H1 (cell line): ENCODE data around the gene ASB6. TPM values are rescaled to one million over a fixed set of nuclear protein-coding genes. Genes with fewer than 3 reads are reported as not detected.

ENCODE experiments used
- CTCF ChIA-PET: fragments of 300-600 bp; sonication (Branson Sonifier 250); formaldehyde crosslinking; loops from one replicate; lab custom pipeline; 2021; ENCODE audit not compliant: partially characterized antibody; lab: Charles Lee
- POLR2A ChIA-PET: fragments of 300-600 bp; sonication (Branson Sonifier 250); formaldehyde crosslinking; loops from one replicate; lab custom pipeline; 2021; ENCODE audit warnings: inconsistent platforms; ENCODE audit not compliant: partially characterized antibody; lab: Charles Lee
- DNase-seq, 2 experiments: peaks; one replicate each; pipeline versions ENCODE4 v3.0.0 to v3.0.0-alpha.2; 2010 to 2022; ENCODE audit warnings: low spot score in 2 of 2, low read depth in 1 of 2, mixed read lengths in 1 of 2
- FAIRE-seq: peaks from 2 replicates; lab custom pipeline; 2011; peaks lifted over from hg19 to GRCh38; lab: Jason Lieb, UNC
- H2AFZ ChIP-seq: 2 replicates; pipeline ENCODE4 v1.8.1; 2012; ENCODE audit warnings: low read length, inconsistent platforms
- H2AK5ac ChIP-seq: 2 replicates; pipeline ENCODE4 v1.6.1; 2013; ENCODE audit warnings: low read depth, low read length
- H2BK120ac ChIP-seq: replicated peaks from 2 replicates; pipeline ENCODE3; 2013; ENCODE audit warnings: low read depth, low read length, inconsistent platforms
- H2BK12ac ChIP-seq: 2 replicates; pipeline ENCODE4 v1.6.1; 2013; ENCODE audit warnings: low read depth, low read length
- H2BK15ac ChIP-seq: 2 replicates; pipeline ENCODE4 v1.6.1; 2013; ENCODE audit warnings: low read length
- H2BK20ac ChIP-seq: 2 replicates; pipeline ENCODE4 v1.6.1; 2013; ENCODE audit warnings: low read length
- H2BK5ac ChIP-seq: 2 replicates; pipeline ENCODE4 v1.6.1; 2013; ENCODE audit warnings: low read depth, low read length
- H3K14ac ChIP-seq: 2 replicates; pipeline ENCODE4 v1.6.1; 2013; ENCODE audit warnings: inconsistent platforms; ENCODE audit not compliant: insufficient read length
- H3K18ac ChIP-seq: 2 replicates; pipeline ENCODE4 v1.6.1; 2013; ENCODE audit warnings: low read length; ENCODE audit errors: extremely low read depth
- H3K23ac ChIP-seq: 2 replicates; pipeline ENCODE4 v1.6.1; 2013; ENCODE audit warnings: inconsistent platforms; ENCODE audit not compliant: insufficient read length
- H3K23me2 ChIP-seq: 2 replicates; pipeline ENCODE4 v1.6.1; 2013; ENCODE audit warnings: low read depth, low read length
- H3K27ac ChIP-seq: 2 replicates; pipeline ENCODE4 v1.6.1; 2011; ENCODE audit warnings: low read depth, low read length, inconsistent platforms
- H3K27me3 ChIP-seq, 4 experiments: replicated peaks in 1 of 4; 1 replicate in 1 of 4; 2 replicates in 3 of 4; pipeline versions ENCODE4 v1.6.1 to v1.8.1; 2011 to 2013; ENCODE audit warnings: low read length in 3 of 4, mild to moderate bottlenecking in 3 of 4, inconsistent platforms in 2 of 4, mixed read lengths in 2 of 4, moderate library complexity in 1 of 4; ENCODE audit not compliant: control insufficient read depth in 3 of 4, insufficient read depth in 3 of 4; ENCODE audit errors: extremely low read depth in 1 of 4
- H3K36me3 ChIP-seq, 4 experiments: 2 replicates each; pipeline versions ENCODE4 v1.6.1 to v1.8.1; 2011 to 2013; ENCODE audit warnings: mild to moderate bottlenecking in 4 of 4, low read length in 3 of 4, moderate library complexity in 2 of 4, control low read depth in 1 of 4, inconsistent platforms in 1 of 4; ENCODE audit not compliant: insufficient read depth in 4 of 4, control insufficient read depth in 2 of 4
- H3K4ac ChIP-seq: replicated peaks from 2 replicates; pipeline ENCODE3; 2013; ENCODE audit warnings: low read length, low read depth, mixed read lengths, inconsistent platforms; ENCODE audit not compliant: insufficient read length
- H3K4me1 ChIP-seq, 4 experiments: replicated peaks in 1 of 4; 1 replicate in 1 of 4; 2 replicates in 3 of 4; pipeline versions ENCODE4 v1.6.1 to v1.8.1; 2011 to 2013; ENCODE audit warnings: low read length in 3 of 4, inconsistent platforms in 2 of 4, mixed read lengths in 1 of 4; ENCODE audit not compliant: insufficient read depth in 4 of 4, control insufficient read depth in 3 of 4
- H3K4me2 ChIP-seq, 2 experiments: 2 replicates each; pipeline versions ENCODE4 v1.6.1 to v1.8.1; 2011 to 2013; ENCODE audit warnings: low read depth in 2 of 2, low read length in 2 of 2, control low read depth in 1 of 2, inconsistent platforms in 1 of 2, mild to moderate bottlenecking in 1 of 2; ENCODE audit not compliant: insufficient read depth in 1 of 2
- H3K4me3 ChIP-seq, 4 experiments: fragments of 200-600, 300-600 bp in 1 of 4; sonication (generic), shearing (Covaris generic), sonication (Bioruptor Twin) in 1 of 4; 2 replicates each; pipeline versions ENCODE4 v1.5.1 to v1.8.1; 2011 to 2016; ENCODE audit warnings: low read length in 4 of 4, low read depth in 3 of 4, control low read depth in 2 of 4, inconsistent platforms in 2 of 4, mild to moderate bottlenecking in 2 of 4, mixed read lengths in 1 of 4, moderate library complexity in 1 of 4; ENCODE audit not compliant: insufficient read depth in 2 of 4; ENCODE audit errors: extremely low read depth in 1 of 4
- H3K56ac ChIP-seq: replicated peaks from 2 replicates; pipeline ENCODE3; 2013; ENCODE audit warnings: low read depth, mild to moderate bottlenecking, mixed read lengths, low read length, inconsistent platforms; ENCODE audit not compliant: insufficient read length
- H3K79me1 ChIP-seq: 2 replicates; pipeline ENCODE4 v1.6.1; 2013; ENCODE audit warnings: low read depth, low read length, control low read depth
- H3K79me2 ChIP-seq, 2 experiments: 2 replicates each; pipeline versions ENCODE4 v1.6.1 to v1.8.1; 2012 to 2013; ENCODE audit warnings: low read length in 2 of 2, mild to moderate bottlenecking in 2 of 2, inconsistent platforms in 1 of 2; ENCODE audit not compliant: insufficient read depth in 2 of 2, control insufficient read depth in 1 of 2
- H3K9ac ChIP-seq, 4 experiments: replicated peaks in 1 of 4; 1 replicate in 1 of 4; 2 replicates in 3 of 4; pipeline versions ENCODE4 v1.6.1 to v1.8.1; 2011 to 2013; ENCODE audit warnings: low read depth in 3 of 4, low read length in 3 of 4, control low read depth in 2 of 4, mild to moderate bottlenecking in 2 of 4, moderate library complexity in 2 of 4, inconsistent platforms in 1 of 4; ENCODE audit errors: extremely low read depth in 1 of 4
- H3K9me3 ChIP-seq, 2 experiments: 2 replicates each; pipeline versions ENCODE4 v1.6.1 to v1.8.1; 2012 to 2013; ENCODE audit warnings: mild to moderate bottlenecking in 2 of 2, moderate library complexity in 2 of 2, control low read depth in 1 of 2, inconsistent platforms in 1 of 2, low read depth in 1 of 2, low read length in 1 of 2, mixed read lengths in 1 of 2; ENCODE audit not compliant: insufficient read depth in 2 of 2
- H4K20me1 ChIP-seq, 2 experiments: replicated peaks in 1 of 2; 2 replicates each; pipeline versions ENCODE3 to v1.8.1; 2011 to 2013; ENCODE audit warnings: inconsistent platforms in 2 of 2, low read length in 2 of 2, mild to moderate bottlenecking in 1 of 2; ENCODE audit not compliant: insufficient read depth in 2 of 2, control insufficient read depth in 1 of 2
- H4K5ac ChIP-seq: 2 replicates; pipeline ENCODE4 v1.6.1; 2013; ENCODE audit warnings: low read length, low read depth, mixed read lengths, inconsistent platforms; ENCODE audit not compliant: insufficient read length
- H4K8ac ChIP-seq: 2 replicates; pipeline ENCODE4 v1.8.0; 2013; ENCODE audit warnings: mild to moderate bottlenecking, moderate library complexity, low read length, inconsistent platforms; ENCODE audit not compliant: insufficient read depth; ENCODE audit errors: extremely low read depth
- H4K91ac ChIP-seq: replicated peaks from 2 replicates; pipeline ENCODE3; 2013; ENCODE audit warnings: low read length, mixed read lengths, inconsistent platforms; ENCODE audit not compliant: insufficient read length
- BACH1 ChIP-seq: IDR thresholded peaks from 2 replicates; pipeline ENCODE4 v1.6.1; 2012; ENCODE audit warnings: low read length, improper control_type of control experiment
- BRCA1 ChIP-seq: IDR thresholded peaks from 2 replicates; pipeline ENCODE4 v1.6.1; 2012; ENCODE audit warnings: low read depth, low read length, improper control_type of control experiment
- CEBPB ChIP-seq: IDR thresholded peaks from 2 replicates; pipeline ENCODE4 v1.6.1; 2012; ENCODE audit warnings: low read depth, low read length
- CHD2 ChIP-seq: IDR thresholded peaks from 2 replicates; pipeline ENCODE4 v1.6.1; 2012; ENCODE audit warnings: low read length, improper control_type of control experiment
- E2F6 ChIP-seq: IDR thresholded peaks from 2 replicates; pipeline ENCODE4 v1.6.1; 2012; ENCODE audit warnings: inconsistent platforms
- EGR1 ChIP-seq: IDR thresholded peaks from 2 replicates; pipeline ENCODE4 v1.6.1; 2011; ENCODE audit warnings: low read depth, low read length, borderline replicate concordance
- JUND ChIP-seq: IDR thresholded peaks from 2 replicates; pipeline ENCODE4 v1.6.1; 2011; ENCODE audit warnings: mild to moderate bottlenecking, improper control_type of control experiment, low read length
- NANOG ChIP-seq: IDR thresholded peaks from 2 replicates; pipeline ENCODE4 v1.6.1; 2011; ENCODE audit warnings: low read length, low read depth, mild to moderate bottlenecking, inconsistent platforms; ENCODE audit not compliant: insufficient read depth, poor library complexity, severe bottlenecking
- SIN3A ChIP-seq, 2 experiments: IDR thresholded peaks in 1 of 2; conservative IDR thresholded peaks in 1 of 2; 2 replicates each; pipeline ENCODE4 v1.6.1; 2011 to 2012; ENCODE audit warnings: low read length in 2 of 2, improper control_type of control experiment in 1 of 2, low read depth in 1 of 2, mild to moderate bottlenecking in 1 of 2
- SP4 ChIP-seq: IDR thresholded peaks from 2 replicates; pipeline ENCODE4 v1.6.1; 2012; ENCODE audit warnings: low read length, inconsistent platforms
- SRF ChIP-seq: IDR thresholded peaks from 2 replicates; pipeline ENCODE4 v1.6.1; 2011; ENCODE audit warnings: mild to moderate bottlenecking, low read depth, low read length, moderate library complexity
- TAF1 ChIP-seq: IDR thresholded peaks from 2 replicates; pipeline ENCODE4 v1.6.1; 2011; ENCODE audit warnings: mild to moderate bottlenecking, low read depth, low read length
- TCF12 ChIP-seq: IDR thresholded peaks from 2 replicates; pipeline ENCODE4 v1.6.1; 2011; ENCODE audit warnings: low read depth, mild to moderate bottlenecking, low read length
- YY1 ChIP-seq: IDR thresholded peaks from 2 replicates; pipeline ENCODE4 v1.6.1; 2011; ENCODE audit warnings: low read depth, mild to moderate bottlenecking, low read length
- ZNF274 ChIP-seq: IDR thresholded peaks from 2 replicates; pipeline ENCODE4 v1.7.0; 2012; ENCODE audit warnings: low read length, borderline replicate concordance; ENCODE audit errors: extremely low read depth
- WGBS, 2 experiments: shearing (Covaris generic) in 1 of 2; methylation state at CpG; one replicate each; pipeline versions ENCODE4 v1.1.6 to v1.1.7; 2013 to 2015; ENCODE audit warnings: low lambda C conversion rate in 2 of 2, mixed read lengths in 2 of 2, inconsistent platforms in 1 of 2, low coverage in 1 of 2, missing lambda C conversion rate in 1 of 2; ENCODE audit not compliant: insufficient replicate concordance in 2 of 2, insufficient coverage in 1 of 2, insufficient read length in 1 of 2; ENCODE audit errors: extremely low coverage in 1 of 2, missing lambda C conversion rate in 1 of 2; 5-methylcytosine and 5-hydroxymethylcytosine counted together
- polyA plus RNA-seq, 7 experiments: library from polyadenylated mRNA; depleted of rRNA in 3 of 7; stranded (reverse) in 5 of 7; unstranded in 2 of 7; fragments of >200 nt in 5 of 7; fragments of 200-250 nt in 2 of 7; gene quantifications; 1 replicate in 5 of 7; 2 replicates in 1 of 7; 4 replicates in 1 of 7; pipeline versions ENCODE4 v1.2.1 to v1.2.3, GENCODE V29; 2011 to 2013; ENCODE audit warnings: missing spikeins in 2 of 7, mixed read lengths in 2 of 7
- total RNA-seq: library from RNA; stranded (reverse); fragmentation: NEBNext Ultra II Directional; extraction: Animal tissue kit (Norgen Biotek cat#: 25700); gene quantifications from 2 replicates; pipeline ENCODE4 v1.2.1, GENCODE V29; 2021

Gene ASB6
- total and polyA plus RNA-seq, 2 of the 8 experiments (the other 6 are each of a cell fraction or from before 2014, with no cell fraction given): 14.0 to 17.3 TPM

- Histone ChIP-seq H2BK12ac (no peak overlapping the region), H3K18ac (no peak overlapping the region), H4K20me1 (peaks cover 21 to 44% of the 10 kb centered on the region in 2 experiments), H2BK5ac (no peak overlapping the region), H3K27ac (no peak overlapping the region), H4K5ac (no peak overlapping the region), H4K91ac (no peak overlapping the region), H3K9ac (no peak overlapping the region), H3K4ac (no peak overlapping the region), H3K79me1 (peaks cover 11% of the 10 kb centered on the region), H2BK20ac (no peak overlapping the region), H3K4me1 (peaks cover 0 to 10% (median 6%) of the 10 kb centered on the region in 4 experiments; a peak in 4 of 7 replicates), H3K9me3 (no peaks in the 10 kb centered on the region), H3K56ac (no peak overlapping the region), H3K14ac (no peak overlapping the region), H3K36me3 (peaks cover 13 to 62% (median 35%) of the 10 kb centered on the region in 4 experiments), H2BK120ac (no peak overlapping the region), H2BK15ac (no peak overlapping the region), H2AK5ac (no peak overlapping the region), H4K8ac (0 out of 2 replicates have a peak overlapping the region, but pooled peaks have one; percentile 2), H2AFZ (no peak overlapping the region), H3K79me2 (peaks cover 0 to 30% of the 10 kb centered on the region in 2 experiments; a peak in 2 of 4 replicates), H3K4me2 (no peak overlapping the region), H3K27me3 (no peaks in the 10 kb centered on the region), H3K23ac (no peak overlapping the region), H3K23me2 (peaks cover 6% of the 10 kb centered on the region; the same call in 1 of the 2 replicates), H3K4me3 (no peak overlapping the region)
- DNase-seq: no peak
- CTCF ChIA-PET: interaction anchor here (0.8 to 6.5 kb wide), 9 partner anchors 11 to 506 kb away, joined by 3 to 56 read pairs (median 4); partner anchors contain the start of gene NTMT1
- POLR2A ChIA-PET: interaction anchor here (0.7 to 8.2 kb wide), 7 partner anchors 10 to 507 kb away, joined by 3 to 95 read pairs (median 3); partner anchors contain the start of gene NTMT1
- TF ChIP-seq ZNF274: no peak
- no peak for TF ChIP-seq JUND
- TF ChIP-seq SP4: no peak
- TF ChIP-seq E2F6: no peak
- TF ChIP-seq TAF1: no peak
- no peak for TF ChIP-seq CHD2
- no peak for TF ChIP-seq SIN3A (conservative IDR thresholded peaks at IDR 0.05 in 1 of 2, IDR thresholded peaks at IDR 0.05 in 1 of 2; ENCODE audit: low read depth in 1 of 2, low read length in 2 of 2)
- TF ChIP-seq YY1: no peak
- no peak for TF ChIP-seq NANOG
- no peak for TF ChIP-seq BACH1
- no peak for TF ChIP-seq CEBPB
- TF ChIP-seq EGR1: no peak
- no peak for TF ChIP-seq BRCA1
- TF ChIP-seq TCF12: no peak
- TF ChIP-seq SRF: no peak
- 90% methylated on average over 9 of the region's 9 CpGs; no CpG with 5 or more reads in 1 of the 2 experiments for WGBS, 2 experiments
- no peak for FAIRE-seq
Measured at GRCh38 chr9:129637102-129637501, 4.8 kb downstream of the ASB6 start.
